Measurements from ENCODE around the gene RNASE8. TPM values are rescaled to one million over a fixed set of nuclear protein-coding genes. Genes with fewer than 3 reads are reported as not detected.
"Not testable (repeated sequence)": the region's sequence is repeated elsewhere in the genome, so short reads cannot be mapped to it uniquely, and the experiment has no call there.

Gene RNASE8
- total and polyA plus RNA-seq, 7 donors = not detected

GRCh38 chr14:21038441-21039422 is 18.9 kb upstream of the RNASE8 start:
- H3K27ac ChIP-seq = peak overlapping the region; percentile 84
- intact Hi-C loops (cut with DNase I) = loop anchor here (1.0 kb wide), 2 partner anchors 13 to 24 kb away; partner anchors contain the start of gene NDRG2 (in 1 of the 2)
- ATAC-seq (peak; percentile 91 to 95 (median 92)), DNase-seq (peak; percentile 90 to 96)
- peak overlapping the region; percentile 36 for H3K4me3 ChIP-seq
- no peaks in the 10 kb centered on the region for H3K9me3 ChIP-seq
- 6 to 11% (median 10%) methylated on average over 10 of the region's 10 CpGs for WGBS, 3 donors
- peaks cover 65% of the 10 kb centered on the region for H3K4me1 ChIP-seq
- H3K27me3 ChIP-seq (ENCODE audit: insufficient read depth in 3 of 3, low read length in 2 of 3) = no peaks in the 10 kb centered on the region
- H3K36me3 ChIP-seq (ENCODE audit: insufficient read depth in 1 of 2, low read depth in 1 of 2) = no peaks in the 10 kb centered on the region
- TF ChIP-seq CTCF (IDR thresholded peaks at IDR 0.05) = no peak

GRCh38 chr14:21039585-21040369 is 17.8 kb upstream of the RNASE8 start:
- H3K4me1 ChIP-seq = peaks cover 73% of the 10 kb centered on the region
- DNase-seq (peak; percentile 32 to 70), ATAC-seq (peak; percentile 62 to 78 (median 68))
- intact Hi-C loops (cut with DNase I) = loop anchor here (1.0 to 5.0 kb wide), 4 partner anchors 14 to 342 kb away; partner anchors contain the start of gene NDRG2 (in 1 of the 2)
- H3K4me3 ChIP-seq = peak overlapping the region; percentile 36
- WGBS, 3 donors = 27 to 47% (median 33%) methylated on average over 8 of the region's 8 CpGs
- H3K9me3 ChIP-seq = no peaks in the 10 kb centered on the region
- peak overlapping the region; percentile 84 for H3K27ac ChIP-seq
- H3K36me3 ChIP-seq (ENCODE audit: insufficient read depth in 1 of 2, low read depth in 1 of 2) = no peaks in the 10 kb centered on the region
- H3K27me3 ChIP-seq (ENCODE audit: insufficient read depth in 3 of 3, low read length in 2 of 3) = no peaks in the 10 kb centered on the region
- peak; percentile 80 for TF ChIP-seq CTCF (IDR thresholded peaks at IDR 0.05)

GRCh38 chr14:21040370-21040925 is 17.2 kb upstream of the RNASE8 start:
- no peak for TF ChIP-seq CTCF (IDR thresholded peaks at IDR 0.05)

GRCh38 chr14:21040941-21041340 is 16.7 kb upstream of the RNASE8 start:
- not testable (repeated sequence) for H3K4me3 ChIP-seq; H3K36me3 ChIP-seq (ENCODE audit: insufficient read depth in 1 of 2, low read depth in 1 of 2); H3K27me3 ChIP-seq (ENCODE audit: insufficient read depth in 3 of 3, low read length in 2 of 3); H3K9me3 ChIP-seq; ATAC-seq; DNase-seq
- peak overlapping the region; percentile 32 for H3K27ac ChIP-seq
- intact Hi-C loops (cut with DNase I) = loop anchor here (1.0 to 5.0 kb wide), 3 partner anchors 27 to 344 kb away; no protein-coding TSS in a partner anchor
- H3K4me1 ChIP-seq = peaks cover 73% of the 10 kb centered on the region
- 85 to 90% (median 90%) methylated on average over 3 of the region's 3 CpGs for WGBS, 3 donors

More at GRCh38 chr14:21040370-21040925, 17.2 kb upstream of the RNASE8 start:
- Histone ChIP-seq H3K4me1 (peaks cover 73% of the 10 kb centered on the region), H3K27me3 (ENCODE audit: insufficient read depth in 3 of 3, low read length in 2 of 3) (no peaks in the 10 kb centered on the region), H3K9me3 (no peaks in the 10 kb centered on the region), H3K4me3 (no peak overlapping the region), H3K36me3 (ENCODE audit: insufficient read depth in 1 of 2, low read depth in 1 of 2) (no peaks in the 10 kb centered on the region), H3K27ac (no peak overlapping the region)
- intact Hi-C loops (cut with DNase I) = loop anchor here (1.0 to 5.0 kb wide), 3 partner anchors 26 to 343 kb away; no protein-coding TSS in a partner anchor
- 73 to 84% (median 76%) methylated on average over 8 of the region's 8 CpGs for WGBS, 3 donors
- no peak for ATAC-seq
- no peak for DNase-seq
